ENCODE results near the gene PARK7. TPM values are rescaled to one million over a fixed set of nuclear protein-coding genes. Genes with fewer than 3 reads are reported as not detected.

PARK7 gene
- total RNA-seq, 6 experiments from 2014 or later: 331 to 377 (median 362) TPM

GRCh38 chr1:7930645-7931445, 30.7 kb upstream of the PARK7 start:
- Mint-ChIP-seq H3K4me3 (no peak overlapping the region), H3K4me1 (ENCODE audit: low read depth) (no peaks in the 10 kb centered on the region), H3K9me3 (no peaks in the 10 kb centered on the region), H3K36me3 (ENCODE audit: low read depth) (no peaks in the 10 kb centered on the region), H3K27ac (no peak overlapping the region), H3K27me3 (ENCODE audit: insufficient read depth) (peaks cover 47% of the 10 kb centered on the region)
- DNase-seq: no peak
- TF ChIP-seq CTCF (IDR thresholded peaks at IDR 0.05): no peak

GRCh38 chr1:7931446-7931812, 30.1 kb upstream of the PARK7 start:
- Mint-ChIP-seq H3K27me3 (ENCODE audit: insufficient read depth) (peaks cover 48% of the 10 kb centered on the region), H3K9me3 (no peaks in the 10 kb centered on the region), H3K4me1 (ENCODE audit: low read depth) (no peaks in the 10 kb centered on the region), H3K27ac (no peak overlapping the region), H3K4me3 (no peak overlapping the region), H3K36me3 (ENCODE audit: low read depth) (no peaks in the 10 kb centered on the region)
- no peak for TF ChIP-seq CTCF (IDR thresholded peaks at IDR 0.05)
- DNase-seq: no peak

- no peaks in the 10 kb centered on the region for H3K4me1 Mint-ChIP-seq (ENCODE audit: low read depth)
- H3K4me3 Mint-ChIP-seq: no peak overlapping the region
- H3K27ac Mint-ChIP-seq: no peak overlapping the region
- TF ChIP-seq CTCF (IDR thresholded peaks at IDR 0.05): no peak
- DNase-seq: no peak
- no peaks in the 10 kb centered on the region for H3K36me3 Mint-ChIP-seq (ENCODE audit: low read depth)
- peaks cover 40% of the 10 kb centered on the region for H3K27me3 Mint-ChIP-seq (ENCODE audit: insufficient read depth)
- no peaks in the 10 kb centered on the region for H3K9me3 Mint-ChIP-seq
Observed at GRCh38 chr1:7932524-7933138, 28.9 kb upstream of the PARK7 start.

GRCh38 chr1:7938070-7938469, 23.4 kb upstream of the PARK7 start:
- Mint-ChIP-seq H3K9me3 (no peaks in the 10 kb centered on the region), H3K27me3 (ENCODE audit: insufficient read depth) (peaks cover 45% of the 10 kb centered on the region), H3K27ac (no peak overlapping the region), H3K4me1 (ENCODE audit: low read depth) (peaks cover 28% of the 10 kb centered on the region), H3K4me3 (no peak overlapping the region), H3K36me3 (ENCODE audit: low read depth) (no peaks in the 10 kb centered on the region)
- DNase-seq: no peak
- no peak for TF ChIP-seq CTCF (IDR thresholded peaks at IDR 0.05)

- H3K4me3 Mint-ChIP-seq: no peak overlapping the region
- H3K4me1 Mint-ChIP-seq (ENCODE audit: low read depth): peaks cover 30% of the 10 kb centered on the region
- H3K36me3 Mint-ChIP-seq (ENCODE audit: low read depth): no peaks in the 10 kb centered on the region
- H3K9me3 Mint-ChIP-seq: no peaks in the 10 kb centered on the region
- TF ChIP-seq CTCF (IDR thresholded peaks at IDR 0.05): no peak
- H3K27me3 Mint-ChIP-seq (ENCODE audit: insufficient read depth): peaks cover 38% of the 10 kb centered on the region
- H3K27ac Mint-ChIP-seq: no peak overlapping the region
- DNase-seq: no peak
Observed at GRCh38 chr1:7940034-7940433, 21.5 kb upstream of the PARK7 start.

Data from HFFc6 (cell line).